IMR-90 (cell line): ENCODE data around the gene FBXO17.

ENCODE experiments used
- BHLHE40 ChIP-seq: fragments of 150-350 bp; IDR thresholded peaks from 2 replicates; pipeline ENCODE4 v1.6.1; 2016; ENCODE audit warnings: mild to moderate bottlenecking, low read depth, low read length
- RAD21 ChIP-seq: IDR thresholded peaks from 2 replicates; pipeline ENCODE4 v1.6.1; 2012; ENCODE audit warnings: low read length, improper control_type of control experiment
- RCOR1 ChIP-seq: IDR thresholded peaks from 2 replicates; pipeline ENCODE4 v1.6.1; 2012; ENCODE audit warnings: mild to moderate bottlenecking, low read length, improper control_type of control experiment; ENCODE audit not compliant: insufficient replicate concordance
- RFX5 ChIP-seq: IDR thresholded peaks from 2 replicates; pipeline ENCODE4 v1.8.0; 2012; ENCODE audit warnings: low read depth, mild to moderate bottlenecking, low read length, moderate library complexity
- SMC3 ChIP-seq: fragments of 150-350 bp; IDR thresholded peaks from 2 replicates; pipeline ENCODE4 v1.6.1; 2016; ENCODE audit warnings: low read depth, mild to moderate bottlenecking, antibody characterized with exemption, low read length, moderate library complexity
- TF ChIP-seq, protein P1 (sequence below): conservative IDR thresholded peaks from 2 replicates; pipeline ENCODE4 v1.5.1; 2012; ENCODE audit warnings: mild to moderate bottlenecking, low read depth, low read length, improper control_type of control experiment

GRCh38 chr19:38979812-38980211 lies 4.3 kb upstream of the FBXO17 start:
- TF ChIP-seq RFX5, result no peak
- TF ChIP-seq, protein P1, sequence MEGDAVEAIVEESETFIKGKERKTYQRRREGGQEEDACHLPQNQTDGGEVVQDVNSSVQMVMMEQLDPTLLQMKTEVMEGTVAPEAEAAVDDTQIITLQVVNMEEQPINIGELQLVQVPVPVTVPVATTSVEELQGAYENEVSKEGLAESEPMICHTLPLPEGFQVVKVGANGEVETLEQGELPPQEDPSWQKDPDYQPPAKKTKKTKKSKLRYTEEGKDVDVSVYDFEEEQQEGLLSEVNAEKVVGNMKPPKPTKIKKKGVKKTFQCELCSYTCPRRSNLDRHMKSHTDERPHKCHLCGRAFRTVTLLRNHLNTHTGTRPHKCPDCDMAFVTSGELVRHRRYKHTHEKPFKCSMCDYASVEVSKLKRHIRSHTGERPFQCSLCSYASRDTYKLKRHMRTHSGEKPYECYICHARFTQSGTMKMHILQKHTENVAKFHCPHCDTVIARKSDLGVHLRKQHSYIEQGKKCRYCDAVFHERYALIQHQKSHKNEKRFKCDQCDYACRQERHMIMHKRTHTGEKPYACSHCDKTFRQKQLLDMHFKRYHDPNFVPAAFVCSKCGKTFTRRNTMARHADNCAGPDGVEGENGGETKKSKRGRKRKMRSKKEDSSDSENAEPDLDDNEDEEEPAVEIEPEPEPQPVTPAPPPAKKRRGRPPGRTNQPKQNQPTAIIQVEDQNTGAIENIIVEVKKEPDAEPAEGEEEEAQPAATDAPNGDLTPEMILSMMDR, result no peak
- TF ChIP-seq SMC3, result no peak
- no peak for TF ChIP-seq RCOR1
- no peak for TF ChIP-seq RAD21
- TF ChIP-seq BHLHE40, result no peak
